Hepatocyte (in vitro differentiated cells): ENCODE results near the gene SETD3.

Experiments
- CTCF ChIP-seq: fragments of 200-600 bp; sonication (generic); IDR thresholded peaks from 2 replicates; pipeline ENCODE4 v1.5.1; 2016; ENCODE audit warnings: antibody characterized with exemption, mild to moderate bottlenecking; ENCODE audit not compliant: poor library complexity
- EZH2 ChIP-seq: fragments of 200-600 bp; sonication (generic); IDR thresholded peaks from 2 replicates; pipeline ENCODE4 v1.6.1; 2016; ENCODE audit warnings: antibody characterized with exemption, mild to moderate bottlenecking, borderline replicate concordance
- EZH2phosphoT487 ChIP-seq: fragments of 200-600 bp; sonication (generic); IDR thresholded peaks from one replicate; pipeline ENCODE4 v1.6.1; 2018; ENCODE audit warnings: antibody characterized with exemption, mild to moderate bottlenecking, low read depth, moderate library complexity; ENCODE audit not compliant: unreplicated experiment, severe bottlenecking

GRCh38 chr14:99472937-99473336, 7.7 kb downstream of the SETD3 start:
- TF ChIP-seq CTCF (no peak), EZH2 (no peak), EZH2phosphoT487 (no peak)
